GM12878 (cell line): ENCODE data around the gene BCAT1. TPM values are rescaled to one million over a fixed set of nuclear protein-coding genes. Genes with fewer than 3 reads are reported as not detected.

Experiments used
- ATAC-seq: fragments of 200-7000 bp; cut with Tn5 transposase; 3 replicates; pipeline ENCODE4 v1.9.1; 2020; ENCODE audit warnings: mild to moderate bottlenecking, moderate library complexity
- BruUV-seq: library from RNA; stranded (reverse); fragments of 400-500 nt; replicated peaks from 2 replicates; lab custom pipeline; 2021; lab: Mats Ljungman, UMichigan
- CTCF ChIA-PET: fragments of 300-600 bp; sonication (Branson Sonifier 250); formaldehyde crosslinking; extraction: SDS; loops from one replicate; lab custom pipeline; 2021; ENCODE audit warnings: inconsistent platforms; lab: Yijun Ruan, JAX
- POLR2A ChIA-PET: fragments of 350-600 bp; formaldehyde crosslinking; extraction: SDS; loops from one replicate; lab custom pipeline; 2021; ENCODE audit warnings: inconsistent platforms; lab: Charles Lee
- RAD21 ChIA-PET: fragments of 300-600 bp; sonication (Branson Sonifier 250); formaldehyde crosslinking; loops from one replicate; lab custom pipeline; 2023; ENCODE audit warnings: antibody characterized with exemption; ENCODE audit not compliant: unreplicated experiment; lab: Charles Lee
- SMC1A ChIA-PET: fragments of 300-600 bp; sonication (Branson Sonifier 250); formaldehyde crosslinking; loops from one replicate; lab custom pipeline; 2023; ENCODE audit not compliant: unreplicated experiment, uncharacterized antibody; lab: Charles Lee
- DNase-seq: peaks from one replicate; pipeline ENCODE4 v3.0.0-alpha.2; 2011; ENCODE audit warnings: low read depth, low spot score
- FAIRE-seq: peaks from 3 replicates; lab custom pipeline; 2011; peaks lifted over from hg19 to GRCh38; lab: Jason Lieb, UNC
- H2AFZ ChIP-seq: 2 replicates; pipeline ENCODE4 v1.6.0; 2011; ENCODE audit warnings: low read depth, low read length, control low read depth; ENCODE audit not compliant: control insufficient read depth
- H3K27ac ChIP-seq: 2 replicates; pipeline ENCODE4 v1.5.1; 2011; ENCODE audit warnings: control low read depth; ENCODE audit not compliant: control insufficient read depth, insufficient read depth
- H3K27me3 ChIP-seq, 2 experiments: replicated peaks in 1 of 2; 2 replicates each; pipeline versions ENCODE4 v1.6.0 to v1.6.1; 2011; ENCODE audit warnings: low read length in 1 of 2; ENCODE audit not compliant: control insufficient read depth in 2 of 2, insufficient read depth in 2 of 2
- H3K36me3 ChIP-seq, 2 experiments: 2 replicates each; pipeline ENCODE4 v1.5.1; 2011; ENCODE audit warnings: low read length in 1 of 2; ENCODE audit not compliant: control insufficient read depth in 2 of 2, insufficient read depth in 2 of 2
- H3K4me1 ChIP-seq: 2 replicates; pipeline ENCODE4 v1.6.1; 2011; ENCODE audit warnings: mild to moderate bottlenecking, low read length, moderate library complexity, mixed read lengths; ENCODE audit not compliant: control insufficient read depth, insufficient read depth
- H3K4me2 ChIP-seq: 2 replicates; pipeline ENCODE4 v1.6.0; 2011; ENCODE audit warnings: control low read depth; ENCODE audit not compliant: control insufficient read depth, insufficient read depth
- H3K4me3 ChIP-seq: fragments of 200-600 bp; sonication (generic); 2 replicates; pipeline ENCODE4 v1.5.1; 2016
- H3K79me2 ChIP-seq: 2 replicates; pipeline ENCODE4 v1.6.0; 2011; ENCODE audit warnings: low read length; ENCODE audit not compliant: control insufficient read depth, insufficient read depth
- H3K9ac ChIP-seq: 2 replicates; pipeline ENCODE4 v1.8.0; 2011; ENCODE audit warnings: low read length, control low read depth, mixed read lengths; ENCODE audit not compliant: control insufficient read depth, insufficient read depth
- H3K9me3 ChIP-seq: replicated peaks from 3 replicates; pipeline ENCODE4 v1.5.1; 2011; ENCODE audit warnings: mild to moderate bottlenecking, low read length; ENCODE audit not compliant: control insufficient read depth, insufficient read depth
- H4K20me1 ChIP-seq: 2 replicates; pipeline ENCODE4 v1.6.0; 2011; ENCODE audit not compliant: control insufficient read depth, insufficient read depth
- EED ChIP-seq: sonication (generic); IDR thresholded peaks from 2 replicates; pipeline ENCODE4 v1.6.1; 2016; ENCODE audit warnings: antibody characterized with exemption, low read depth
- MTA2 ChIP-seq: fragments of 450-650 bp; IDR thresholded peaks from 2 replicates; pipeline ENCODE4 v1.6.1; 2016; ENCODE audit warnings: low read depth, mild to moderate bottlenecking, moderate library complexity
- NKRF ChIP-seq: fragments of 450-650 bp; conservative IDR thresholded peaks from 2 replicates; pipeline ENCODE4 v1.6.1; 2017; ENCODE audit warnings: mild to moderate bottlenecking, moderate library complexity
- POU2F2 ChIP-seq: IDR thresholded peaks from 3 replicates; pipeline ENCODE4 v1.6.1; 2011; ENCODE audit warnings: low read depth, mild to moderate bottlenecking, low read length, borderline replicate concordance
- RUNX3 ChIP-seq: IDR thresholded peaks from 2 replicates; pipeline ENCODE4 v1.6.1; 2012; ENCODE audit warnings: low read length, inconsistent platforms
- TAF1 ChIP-seq: IDR thresholded peaks from 2 replicates; pipeline ENCODE4 v1.6.1; 2011; ENCODE audit warnings: mild to moderate bottlenecking, low read depth, low read length, borderline replicate concordance
- TCF12 ChIP-seq: IDR thresholded peaks from 2 replicates; pipeline ENCODE4 v1.6.1; 2011; ENCODE audit warnings: low read depth, mild to moderate bottlenecking, low read length
- WGBS: methylation state at CpG from one replicate; pipeline ENCODE4 v1.1.6; 2016; ENCODE audit warnings: low lambda C conversion rate; ENCODE audit not compliant: insufficient replicate concordance, insufficient coverage; ENCODE audit errors: missing lambda C conversion rate; 5-methylcytosine and 5-hydroxymethylcytosine counted together
- in situ Hi-C: fragments of 300-500 bp; cut with MboI; formaldehyde crosslinking; loops from 9 replicates; pipeline ENCODE4 v1.14.3; 2018; ENCODE audit warnings: mixed read lengths
- intact Hi-C: fragments of 100-400 bp; cut with micrococcal nuclease; formaldehyde crosslinking; loops from one replicate; pipeline ENCODE4 v1.14.2; 2022; ENCODE audit not compliant: unreplicated experiment
- polyA plus RNA-seq, 11 experiments: library from polyadenylated mRNA; depleted of rRNA in 4 of 11; unstranded in 6 of 11; stranded (reverse) in 5 of 11; fragments of >200 nt; fragmentation: Nextera tagmentation in 4 of 11; fragmentation: Illumina TruSeq in 1 of 11; extraction: Ambion mirVana in 4 of 11; extraction: Trizol in 1 of 11; gene quantifications; 1 replicate in 1 of 11; 2 replicates in 10 of 11; pipeline versions ENCODE4 v1.2.1 to v1.2.3, GENCODE V29; 2011 to 2016; ENCODE audit warnings: inconsistent platforms in 2 of 11, missing spikeins in 2 of 11, low read depth in 1 of 11
- total RNA-seq, 4 experiments: library from RNA; depleted of rRNA in 3 of 4; stranded (reverse); fragments of >200 nt in 3 of 4; fragmentation: Illumina TruSeq in 1 of 4; extraction: Trizol in 1 of 4; gene quantifications; 2 replicates each; pipeline versions ENCODE4 v1.2.1 to v1.2.3, GENCODE V29; 2013 to 2021

BCAT1 gene
- total and polyA plus RNA-seq, 10 of the 15 experiments (the other 5 are each of a cell fraction or from before 2014, with no cell fraction given): 26.2 to 187 (median 81.9) TPM

DNA sequence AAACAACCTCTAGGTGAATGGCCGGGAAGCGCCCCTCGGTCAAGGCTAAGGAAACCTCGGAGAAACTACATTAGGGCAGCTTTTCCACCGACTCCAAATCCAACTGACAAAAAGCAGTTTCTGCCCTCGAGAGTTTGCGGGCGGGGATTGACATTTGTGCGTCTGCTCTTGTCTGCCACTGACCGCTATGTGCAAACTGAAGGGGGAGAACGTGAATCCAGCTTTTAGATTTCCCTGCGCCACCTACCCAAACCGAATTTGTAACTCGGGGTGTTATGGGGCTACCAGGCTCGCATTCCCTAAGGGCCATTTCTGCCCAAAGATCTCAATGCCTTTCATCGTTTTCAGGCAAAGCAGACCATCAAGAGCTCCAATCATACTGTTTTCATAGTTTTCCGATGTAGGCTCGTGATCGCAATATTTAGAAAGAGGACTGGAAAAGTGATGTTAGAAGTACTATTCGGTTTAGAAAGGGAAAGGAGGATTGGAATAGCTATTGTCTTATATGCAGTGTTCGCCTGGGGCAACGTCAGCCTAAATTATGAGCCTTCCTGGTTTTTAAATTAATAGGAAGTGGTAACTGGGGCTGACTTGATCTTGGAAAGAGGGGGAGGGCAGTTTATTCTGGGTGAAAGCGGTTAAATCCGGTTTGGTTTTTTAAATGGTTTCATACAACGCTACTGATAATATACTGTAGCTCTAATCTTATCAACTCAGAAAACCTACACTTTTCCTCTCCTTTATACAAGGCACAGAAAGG lies 45.4 kb downstream of the BCAT1 start:
- Histone ChIP-seq H3K9me3 (no peaks in the 10 kb centered on the region), H3K79me2 (peaks cover 16% of the 10 kb centered on the region), H3K9ac (peak overlapping the region; percentile 64), H3K27me3 (no peaks in the 10 kb centered on the region), H3K36me3 (peaks cover 0 to 3% of the 10 kb centered on the region in 2 experiments; a peak in 1 of 4 replicates), H3K4me1 (peaks cover 20% of the 10 kb centered on the region), H3K27ac (peak overlapping the region; percentile 48; the same call in 1 of the 2 replicates), H3K4me2 (peak overlapping the region; percentile 69), H2AFZ (peak overlapping the region; percentile 83), H3K4me3 (peak overlapping the region; percentile 89), H4K20me1 (no peaks in the 10 kb centered on the region)
- no TSS peak for BruUV-seq
- in situ Hi-C loops: no loop called here
- CTCF ChIA-PET: interaction anchor here (1.9 kb wide), 1 partner anchor 45 kb away, joined by 8 read pairs; the partner anchor contains the start of gene BCAT1
- 0 out of 2 replicates have a peak, but pooled peaks have one; percentile 12 for TF ChIP-seq TCF12
- 0 out of 3 replicates have a peak, but pooled peaks have one; percentile 19 for TF ChIP-seq POU2F2
- no peak for TF ChIP-seq NKRF
- peak; percentile 49 for TF ChIP-seq RUNX3
- TF ChIP-seq EED: 0 out of 2 replicates have a peak, but pooled peaks have one; percentile 19
- TF ChIP-seq TAF1: no peak
- peak; percentile 7; the same call in 1 of the 2 replicates for TF ChIP-seq MTA2
- RAD21 ChIA-PET: interaction anchor here (1.2 kb wide), 1 partner anchor 44 kb away, joined by 3 read pairs; no protein-coding TSS in a partner anchor
- POLR2A ChIA-PET: interaction anchor here (1.7 kb wide), 1 partner anchor 46 kb away, joined by 4 read pairs; no protein-coding TSS in a partner anchor
- intact Hi-C loops: loop anchor here (2.0 kb wide), 1 partner anchor 51 kb away; no protein-coding TSS in a partner anchor
- ATAC-seq (no peak; the same call in 2 of the 3 replicates), FAIRE-seq (peak; percentile 78), DNase-seq (no peak)
- 36% methylated on average over 25 of the region's 25 CpGs for WGBS
- SMC1A ChIA-PET: interaction anchor here (1.0 to 1.3 kb wide), 7 partner anchors 13 to 229 kb away, joined by 3 to 7 read pairs (median 3); no protein-coding TSS in a partner anchor
